ENCODE results near the gene CPZ. TPM values are rescaled to one million over a fixed set of nuclear protein-coding genes. Genes with fewer than 3 reads are reported as not detected.

The CPZ gene
- total and polyA plus RNA-seq, 2 of the 4 experiments (the other 2 are of a cell fraction) = 0.90 to 10.3 TPM

GRCh38 chr4:8596891-8597290 lies 4.3 kb downstream of the CPZ start (continued):
- no peak for TF ChIP-seq RFX5 (IDR thresholded peaks at IDR 0.05; ENCODE audit: low read depth, low read length)
- no peak for TF ChIP-seq MAFK (IDR thresholded peaks at IDR 0.05; ENCODE audit: low read depth, low read length)
- TF ChIP-seq POLR2A (IDR thresholded peaks at IDR 0.05; ENCODE audit: low read depth, low read length) = no peak
- no peak for TF ChIP-seq MXI1 (IDR thresholded peaks at IDR 0.05; ENCODE audit: borderline replicate concordance, low read depth, low read length)

DNA sequence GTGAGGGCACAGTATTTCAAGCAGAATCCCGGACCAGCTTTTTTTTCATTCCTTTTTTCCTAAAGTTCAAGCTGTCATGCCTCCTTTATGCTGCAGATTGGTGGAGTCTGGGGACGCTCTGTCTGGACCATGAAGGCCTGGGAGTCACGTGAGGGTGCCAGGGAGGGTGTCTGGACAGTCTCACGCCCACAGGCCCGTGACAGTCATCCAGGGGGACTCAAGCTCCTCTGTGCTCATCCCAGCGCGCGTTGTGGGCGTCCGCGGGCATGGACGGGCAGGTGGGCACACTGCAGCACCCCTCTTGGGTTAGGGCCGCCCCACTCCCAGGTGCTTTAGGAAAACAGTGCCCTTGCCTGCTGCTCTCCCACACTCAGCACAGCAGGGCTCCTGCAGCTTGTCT lies 4.8 kb downstream of the CPZ start:
- BruUV-seq (replicated peaks) = no TSS peak
- no peak overlapping the region for H3K27ac ChIP-seq (ENCODE audit: insufficient read depth, low read length)
- no peak overlapping the region for H3K23ac ChIP-seq (ENCODE audit: low read depth, low read length)
- dilution Hi-C loops (cut with HindIII; ENCODE audit: low sequenced_read_pairs, unreplicated experiment) = no loop called here
- H4K5ac ChIP-seq (ENCODE audit: low read depth, low read length) = no peak overlapping the region
- no peak overlapping the region for H2BK15ac ChIP-seq (ENCODE audit: low read depth, low read length)
- H2BK20ac ChIP-seq (ENCODE audit: low read depth, low read length) = no peak overlapping the region
- peaks cover 10% of the 10 kb centered on the region for H4K20me1 ChIP-seq (ENCODE audit: insufficient read depth, low read length)
- no peak overlapping the region for H3K56ac ChIP-seq (ENCODE audit: extremely low read depth, insufficient read depth, low read length)
- no peaks in the 10 kb centered on the region for H3K79me1 ChIP-seq (ENCODE audit: low read depth in 1 of 2, low read length in 2 of 2)
- peaks cover 12% of the 10 kb centered on the region for H3K27me3 ChIP-seq (ENCODE audit: control insufficient read depth, insufficient read depth, low read length)
- H3K18ac ChIP-seq (ENCODE audit: low read depth, low read length) = no peak overlapping the region
- ATAC-seq (ENCODE audit: low read depth) (no peak), DNase-seq (no peak)
- no peak overlapping the region for H3K4me2 ChIP-seq (ENCODE audit: low read depth, low read length)
- no peak overlapping the region for H3K14ac ChIP-seq (replicated peaks; ENCODE audit: low read depth, low read length)
- H2AK9ac ChIP-seq (replicated peaks; ENCODE audit: low read depth, low read length, poor library complexity) = no peak overlapping the region
- H3K36me3 ChIP-seq (ENCODE audit: control insufficient read depth, insufficient read depth, low read length) = peaks cover 28% of the 10 kb centered on the region; the same call in 1 of the 2 replicates
- H3K9me3 ChIP-seq (ENCODE audit: control insufficient read depth, insufficient read depth, low read length) = no peaks in the 10 kb centered on the region
- 96% methylated on average over 8 of the region's 13 CpGs; no CpG with 5 or more reads in 1 of the 2 experiments for WGBS, 2 experiments (ENCODE audit: extremely low coverage in 2 of 2, insufficient read length in 1 of 2)
- H4K8ac ChIP-seq (ENCODE audit: low read depth in 2 of 2, low read length in 2 of 2) = no peak overlapping the region
- H3K4me3 ChIP-seq (ENCODE audit: insufficient read depth, low read depth, low read length) = no peak overlapping the region
- H2BK120ac ChIP-seq (ENCODE audit: low read depth, low read length) = no peak overlapping the region
- no peaks in the 10 kb centered on the region for H3K9me1 ChIP-seq (ENCODE audit: insufficient read depth, low read length)
- POLR2A ChIA-PET (ENCODE audit: unreplicated experiment) = no interaction called here
- in situ Hi-C loops (cut with MboI; ENCODE audit: low sequenced_read_pairs) = no loop called here
- H2AFZ ChIP-seq (replicated peaks; ENCODE audit: low read length, poor library complexity) = no peak overlapping the region
- no peak overlapping the region for H2AK5ac ChIP-seq (ENCODE audit: low read depth, low read length)
- TF ChIP-seq CEBPB (IDR thresholded peaks at IDR 0.05; ENCODE audit: low read depth, low read length) = no peak
- no peak for TF ChIP-seq FOS (IDR thresholded peaks at IDR 0.05; ENCODE audit: low read depth, low read length)
- no peak for TF ChIP-seq CHD1 (IDR thresholded peaks at IDR 0.05; ENCODE audit: low read depth, low read length)
- no peak for TF ChIP-seq MAZ (IDR thresholded peaks at IDR 0.05; ENCODE audit: borderline replicate concordance, low read depth, low read length)
- TF ChIP-seq ELK1 (IDR thresholded peaks at IDR 0.05; ENCODE audit: borderline replicate concordance, low read depth, low read length) = no peak
- TF ChIP-seq RCOR1 (IDR thresholded peaks at IDR 0.05; ENCODE audit: insufficient replicate concordance, low read length) = no peak
- no peak for TF ChIP-seq SMC3 (IDR thresholded peaks at IDR 0.05; ENCODE audit: low read depth, low read length)
- no peak for TF ChIP-seq MXI1 (IDR thresholded peaks at IDR 0.05; ENCODE audit: borderline replicate concordance, low read depth, low read length)
- no peak for TF ChIP-seq BHLHE40 (IDR thresholded peaks at IDR 0.05; ENCODE audit: low read depth, low read length)
- TF ChIP-seq NFE2L2 (IDR thresholded peaks at IDR 0.05; ENCODE audit: low read depth, low read length) = no peak
- TF ChIP-seq RFX5 (IDR thresholded peaks at IDR 0.05; ENCODE audit: low read depth, low read length) = no peak
- no peak for TF ChIP-seq POLR2A (IDR thresholded peaks at IDR 0.05; ENCODE audit: low read depth, low read length)
- H4K91ac ChIP-seq (ENCODE audit: insufficient read depth, low read depth, low read length) = no peak overlapping the region
- peaks cover 6% of the 10 kb centered on the region; the same call in 1 of the 2 replicates for H3K4me1 ChIP-seq (ENCODE audit: control insufficient read depth, insufficient read depth, low read length)
- no peak overlapping the region for H3K9ac ChIP-seq (ENCODE audit: low read depth, low read length)
- intact Hi-C loops (cut with micrococcal nuclease) = no loop called here
- no peak overlapping the region for H3K4ac ChIP-seq (ENCODE audit: low read depth, low read length)
- H2BK5ac ChIP-seq (ENCODE audit: low read depth, low read length, poor library complexity, severe bottlenecking) = no peak overlapping the region
- CTCF ChIA-PET = interaction anchor here (0.8 to 1.3 kb wide), 3 partner anchors 10 to 128 kb away, joined by 3 to 6 read pairs (median 3); no protein-coding TSS in a partner anchor
